Measurements from ENCODE around the gene ARHGDIB. TPM values are rescaled to one million over a fixed set of nuclear protein-coding genes. Genes with fewer than 3 reads are reported as not detected.

ARHGDIB gene
- total RNA-seq, 1 experiment from 2014 or later = 1.6 TPM

DNA sequence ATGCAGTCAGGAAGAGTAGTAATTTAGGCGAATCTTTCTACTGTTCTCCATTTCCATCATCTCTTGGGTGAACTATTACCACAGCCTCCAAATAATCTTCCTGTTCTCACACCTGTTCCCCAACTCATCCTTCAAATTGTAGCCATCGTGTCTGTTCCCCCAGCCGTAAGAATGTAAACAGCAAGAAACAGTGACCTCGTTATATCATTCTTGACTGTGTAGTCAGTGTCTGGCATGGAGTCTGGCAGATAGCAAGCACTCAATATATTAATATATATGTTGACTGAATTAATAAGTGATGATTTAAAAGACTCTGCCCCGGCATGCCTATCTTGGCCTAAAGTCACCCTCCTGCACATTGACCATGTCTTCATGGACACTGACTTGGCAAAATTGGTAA lies 31.7 kb upstream of the ARHGDIB start:
- Mint-ChIP-seq H3K4me3 (no peak overlapping the region), H3K9me3 (peaks cover 12% of the 10 kb centered on the region), H3K27ac (no peak overlapping the region), H3K36me3 (no peaks in the 10 kb centered on the region), H3K27me3 (ENCODE audit: low read depth) (no peaks in the 10 kb centered on the region), H3K4me1 (no peaks in the 10 kb centered on the region)
- ATAC-seq = no peak
- ChIA-PET POLR2A (no interaction called here), CTCF (interaction anchor here (4.0 kb wide), 1 partner anchor 182 kb away, joined by 44 read pairs; no protein-coding TSS in a partner anchor)
- TF ChIP-seq GRHL2 (CRISPR knock-in tag; IDR thresholded peaks at IDR 0.05; ENCODE audit: insufficient replicate concordance, severe bottlenecking) (no peak), ELF4 (CRISPR knock-in tag; IDR thresholded peaks at IDR 0.05; ENCODE audit: low read depth) (no peak), TEAD4 (CRISPR knock-in tag; IDR thresholded peaks at IDR 0.05) (no peak), RELA (CRISPR knock-in tag; IDR thresholded peaks at IDR 0.05; ENCODE audit: borderline replicate concordance) (no peak)
- TF ChIP-seq, protein P1, sequence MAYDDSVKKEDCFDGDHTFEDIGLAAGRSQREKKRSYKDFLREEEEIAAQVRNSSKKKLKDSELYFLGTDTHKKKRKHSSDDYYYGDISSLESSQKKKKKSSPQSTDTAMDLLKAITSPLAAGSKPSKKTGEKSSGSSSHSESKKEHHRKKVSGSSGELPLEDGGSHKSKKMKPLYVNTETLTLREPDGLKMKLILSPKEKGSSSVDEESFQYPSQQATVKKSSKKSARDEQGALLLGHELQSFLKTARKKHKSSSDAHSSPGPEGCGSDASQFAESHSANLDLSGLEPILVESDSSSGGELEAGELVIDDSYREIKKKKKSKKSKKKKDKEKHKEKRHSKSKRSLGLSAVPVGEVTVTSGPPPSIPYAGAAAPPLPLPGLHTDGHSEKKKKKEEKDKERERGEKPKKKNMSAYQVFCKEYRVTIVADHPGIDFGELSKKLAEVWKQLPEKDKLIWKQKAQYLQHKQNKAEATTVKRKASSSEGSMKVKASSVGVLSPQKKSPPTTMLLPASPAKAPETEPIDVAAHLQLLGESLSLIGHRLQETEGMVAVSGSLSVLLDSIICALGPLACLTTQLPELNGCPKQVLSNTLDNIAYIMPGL (CRISPR knock-in tag; IDR thresholded peaks at IDR 0.05) = no peak
- no peak for DNase-seq (ENCODE audit: low spot score)

DNA sequence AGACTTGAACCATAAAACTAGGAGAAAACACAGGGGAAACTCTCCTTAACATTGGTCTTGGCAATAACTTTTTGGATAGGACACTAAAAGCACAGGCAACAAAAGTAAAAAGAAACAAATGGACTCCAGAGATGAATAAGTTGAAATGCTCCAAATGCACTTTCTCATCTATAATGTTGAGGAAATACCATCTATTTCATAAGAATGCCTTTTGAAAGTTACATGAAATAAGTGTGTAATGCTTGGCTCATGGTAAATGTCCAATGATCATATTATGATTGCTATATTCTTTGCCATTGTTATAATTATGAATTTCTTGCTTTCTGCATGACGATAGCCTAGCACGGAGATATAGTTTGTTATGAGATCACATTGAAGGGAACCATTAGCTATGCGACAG lies 31.3 kb upstream of the ARHGDIB start:
- TF ChIP-seq NFATC4 (CRISPR knock-in tag; IDR thresholded peaks at IDR 0.05) (no peak), GTF2I (CRISPR knock-in tag; conservative IDR thresholded peaks at IDR 0.05) (no peak), GABPB1 (CRISPR knock-in tag; IDR thresholded peaks at IDR 0.05) (no peak), ZNF232 (CRISPR knock-in tag; IDR thresholded peaks at IDR 0.05) (no peak), ESRRA (CRISPR knock-in tag; IDR thresholded peaks at IDR 0.05; ENCODE audit: borderline replicate concordance) (no peak), ZNF263 (CRISPR knock-in tag; IDR thresholded peaks at IDR 0.05; ENCODE audit: low read depth) (no peak), NR1H2 (CRISPR knock-in tag; IDR thresholded peaks at IDR 0.05) (no peak), SP1 (CRISPR knock-in tag; conservative IDR thresholded peaks at IDR 0.05) (no peak), EMX1 (CRISPR knock-in tag; IDR thresholded peaks at IDR 0.05) (no peak), ETV6 (CRISPR knock-in tag; IDR thresholded peaks at IDR 0.05) (no peak), TEAD4 (CRISPR knock-in tag; IDR thresholded peaks at IDR 0.05) (no peak), ZNF121 (CRISPR knock-in tag; IDR thresholded peaks at IDR 0.05) (no peak), ZNF317 (CRISPR knock-in tag; IDR thresholded peaks at IDR 0.05; ENCODE audit: borderline replicate concordance, low read depth) (no peak), FOXJ3 (CRISPR knock-in tag; IDR thresholded peaks at IDR 0.05; ENCODE audit: borderline replicate concordance) (no peak), NR3C1 (CRISPR knock-in tag; conservative IDR thresholded peaks at IDR 0.05; ENCODE audit: low read depth) (no peak)
- TF ChIP-seq, protein P2, sequence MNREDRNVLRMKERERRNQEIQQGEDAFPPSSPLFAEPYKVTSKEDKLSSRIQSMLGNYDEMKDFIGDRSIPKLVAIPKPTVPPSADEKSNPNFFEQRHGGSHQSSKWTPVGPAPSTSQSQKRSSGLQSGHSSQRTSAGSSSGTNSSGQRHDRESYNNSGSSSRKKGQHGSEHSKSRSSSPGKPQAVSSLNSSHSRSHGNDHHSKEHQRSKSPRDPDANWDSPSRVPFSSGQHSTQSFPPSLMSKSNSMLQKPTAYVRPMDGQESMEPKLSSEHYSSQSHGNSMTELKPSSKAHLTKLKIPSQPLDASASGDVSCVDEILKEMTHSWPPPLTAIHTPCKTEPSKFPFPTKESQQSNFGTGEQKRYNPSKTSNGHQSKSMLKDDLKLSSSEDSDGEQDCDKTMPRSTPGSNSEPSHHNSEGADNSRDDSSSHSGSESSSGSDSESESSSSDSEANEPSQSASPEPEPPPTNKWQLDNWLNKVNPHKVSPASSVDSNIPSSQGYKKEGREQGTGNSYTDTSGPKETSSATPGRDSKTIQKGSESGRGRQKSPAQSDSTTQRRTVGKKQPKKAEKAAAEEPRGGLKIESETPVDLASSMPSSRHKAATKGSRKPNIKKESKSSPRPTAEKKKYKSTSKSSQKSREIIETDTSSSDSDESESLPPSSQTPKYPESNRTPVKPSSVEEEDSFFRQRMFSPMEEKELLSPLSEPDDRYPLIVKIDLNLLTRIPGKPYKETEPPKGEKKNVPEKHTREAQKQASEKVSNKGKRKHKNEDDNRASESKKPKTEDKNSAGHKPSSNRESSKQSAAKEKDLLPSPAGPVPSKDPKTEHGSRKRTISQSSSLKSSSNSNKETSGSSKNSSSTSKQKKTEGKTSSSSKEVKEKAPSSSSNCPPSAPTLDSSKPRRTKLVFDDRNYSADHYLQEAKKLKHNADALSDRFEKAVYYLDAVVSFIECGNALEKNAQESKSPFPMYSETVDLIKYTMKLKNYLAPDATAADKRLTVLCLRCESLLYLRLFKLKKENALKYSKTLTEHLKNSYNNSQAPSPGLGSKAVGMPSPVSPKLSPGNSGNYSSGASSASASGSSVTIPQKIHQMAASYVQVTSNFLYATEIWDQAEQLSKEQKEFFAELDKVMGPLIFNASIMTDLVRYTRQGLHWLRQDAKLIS (CRISPR knock-in tag; IDR thresholded peaks at IDR 0.05; ENCODE audit: borderline replicate concordance) = no peak
- TF ChIP-seq, protein P3, sequence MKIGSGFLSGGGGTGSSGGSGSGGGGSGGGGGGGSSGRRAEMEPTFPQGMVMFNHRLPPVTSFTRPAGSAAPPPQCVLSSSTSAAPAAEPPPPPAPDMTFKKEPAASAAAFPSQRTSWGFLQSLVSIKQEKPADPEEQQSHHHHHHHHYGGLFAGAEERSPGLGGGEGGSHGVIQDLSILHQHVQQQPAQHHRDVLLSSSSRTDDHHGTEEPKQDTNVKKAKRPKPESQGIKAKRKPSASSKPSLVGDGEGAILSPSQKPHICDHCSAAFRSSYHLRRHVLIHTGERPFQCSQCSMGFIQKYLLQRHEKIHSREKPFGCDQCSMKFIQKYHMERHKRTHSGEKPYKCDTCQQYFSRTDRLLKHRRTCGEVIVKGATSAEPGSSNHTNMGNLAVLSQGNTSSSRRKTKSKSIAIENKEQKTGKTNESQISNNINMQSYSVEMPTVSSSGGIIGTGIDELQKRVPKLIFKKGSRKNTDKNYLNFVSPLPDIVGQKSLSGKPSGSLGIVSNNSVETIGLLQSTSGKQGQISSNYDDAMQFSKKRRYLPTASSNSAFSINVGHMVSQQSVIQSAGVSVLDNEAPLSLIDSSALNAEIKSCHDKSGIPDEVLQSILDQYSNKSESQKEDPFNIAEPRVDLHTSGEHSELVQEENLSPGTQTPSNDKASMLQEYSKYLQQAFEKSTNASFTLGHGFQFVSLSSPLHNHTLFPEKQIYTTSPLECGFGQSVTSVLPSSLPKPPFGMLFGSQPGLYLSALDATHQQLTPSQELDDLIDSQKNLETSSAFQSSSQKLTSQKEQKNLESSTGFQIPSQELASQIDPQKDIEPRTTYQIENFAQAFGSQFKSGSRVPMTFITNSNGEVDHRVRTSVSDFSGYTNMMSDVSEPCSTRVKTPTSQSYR (CRISPR knock-in tag; IDR thresholded peaks at IDR 0.05) = no peak
- TF ChIP-seq, protein P4, sequence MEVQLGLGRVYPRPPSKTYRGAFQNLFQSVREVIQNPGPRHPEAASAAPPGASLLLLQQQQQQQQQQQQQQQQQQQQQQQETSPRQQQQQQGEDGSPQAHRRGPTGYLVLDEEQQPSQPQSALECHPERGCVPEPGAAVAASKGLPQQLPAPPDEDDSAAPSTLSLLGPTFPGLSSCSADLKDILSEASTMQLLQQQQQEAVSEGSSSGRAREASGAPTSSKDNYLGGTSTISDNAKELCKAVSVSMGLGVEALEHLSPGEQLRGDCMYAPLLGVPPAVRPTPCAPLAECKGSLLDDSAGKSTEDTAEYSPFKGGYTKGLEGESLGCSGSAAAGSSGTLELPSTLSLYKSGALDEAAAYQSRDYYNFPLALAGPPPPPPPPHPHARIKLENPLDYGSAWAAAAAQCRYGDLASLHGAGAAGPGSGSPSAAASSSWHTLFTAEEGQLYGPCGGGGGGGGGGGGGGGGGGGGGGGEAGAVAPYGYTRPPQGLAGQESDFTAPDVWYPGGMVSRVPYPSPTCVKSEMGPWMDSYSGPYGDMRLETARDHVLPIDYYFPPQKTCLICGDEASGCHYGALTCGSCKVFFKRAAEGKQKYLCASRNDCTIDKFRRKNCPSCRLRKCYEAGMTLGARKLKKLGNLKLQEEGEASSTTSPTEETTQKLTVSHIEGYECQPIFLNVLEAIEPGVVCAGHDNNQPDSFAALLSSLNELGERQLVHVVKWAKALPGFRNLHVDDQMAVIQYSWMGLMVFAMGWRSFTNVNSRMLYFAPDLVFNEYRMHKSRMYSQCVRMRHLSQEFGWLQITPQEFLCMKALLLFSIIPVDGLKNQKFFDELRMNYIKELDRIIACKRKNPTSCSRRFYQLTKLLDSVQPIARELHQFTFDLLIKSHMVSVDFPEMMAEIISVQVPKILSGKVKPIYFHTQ (CRISPR knock-in tag; IDR thresholded peaks at IDR 0.05) = no peak
- TF ChIP-seq, protein P5, sequence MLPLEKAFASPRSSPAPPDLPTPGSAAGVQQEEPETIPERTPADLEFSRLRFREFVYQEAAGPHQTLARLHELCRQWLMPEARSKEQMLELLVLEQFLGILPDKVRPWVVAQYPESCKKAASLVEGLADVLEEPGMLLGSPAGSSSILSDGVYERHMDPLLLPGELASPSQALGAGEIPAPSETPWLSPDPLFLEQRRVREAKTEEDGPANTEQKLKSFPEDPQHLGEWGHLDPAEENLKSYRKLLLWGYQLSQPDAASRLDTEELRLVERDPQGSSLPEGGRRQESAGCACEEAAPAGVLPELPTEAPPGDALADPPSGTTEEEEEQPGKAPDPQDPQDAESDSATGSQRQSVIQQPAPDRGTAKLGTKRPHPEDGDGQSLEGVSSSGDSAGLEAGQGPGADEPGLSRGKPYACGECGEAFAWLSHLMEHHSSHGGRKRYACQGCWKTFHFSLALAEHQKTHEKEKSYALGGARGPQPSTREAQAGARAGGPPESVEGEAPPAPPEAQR (CRISPR knock-in tag; IDR thresholded peaks at IDR 0.05) = no peak
- no peak for ATAC-seq
- Mint-ChIP-seq H3K27me3 (ENCODE audit: low read depth) (no peaks in the 10 kb centered on the region), H3K4me1 (no peaks in the 10 kb centered on the region), H3K27ac (no peak overlapping the region), H3K9me3 (peaks cover 12% of the 10 kb centered on the region), H3K4me3 (no peak overlapping the region), H3K36me3 (no peaks in the 10 kb centered on the region)
- ChIA-PET CTCF (interaction anchor here (4.0 kb wide), 1 partner anchor 182 kb away, joined by 44 read pairs; no protein-coding TSS in a partner anchor), POLR2A (no interaction called here)
- no peak for DNase-seq (ENCODE audit: low spot score)

Data from WTC11 (cell line).